Testis (tissue), 3 donors: Measurements from ENCODE around the gene EFCAB9. TPM values are rescaled to one million over a fixed set of nuclear protein-coding genes. Genes with fewer than 3 reads are reported as not detected.

Source experiments
- DNase-seq: peaks from one replicate; pipeline ENCODE4 v3.0.0-alpha.2; 2019
- H3K27ac ChIP-seq, 2 donors: fragments of 200-600 bp; sonication (generic); one replicate each; pipeline ENCODE4 v1.5.1; 2019
- H3K27me3 ChIP-seq: fragments of 200-600 bp; sonication (generic); one replicate; pipeline ENCODE4 v1.5.1; 2019
- H3K36me3 ChIP-seq: fragments of 200-600 bp; sonication (generic); one replicate; pipeline ENCODE4 v1.5.1; 2017; ENCODE audit warnings: low read depth; ENCODE audit errors: missing control alignments
- H3K4me1 ChIP-seq: fragments of 200-600 bp; sonication (generic); one replicate; pipeline ENCODE4 v1.5.1; 2019
- H3K4me3 ChIP-seq, 2 donors: fragments of 200-600 bp; sonication (generic); one replicate each; pipeline ENCODE4 v1.5.1; 2017 to 2019
- H3K9me3 ChIP-seq: fragments of 200-600 bp; sonication (generic); one replicate; pipeline ENCODE4 v1.5.1; 2017
- CTCF ChIP-seq, 3 experiments: fragments of 450-650 bp in 2 of 3; fragments of 200-600 bp in 1 of 3; sonication (generic) in 1 of 3; IDR thresholded peaks; one replicate each; pipeline ENCODE4 v1.5.1; 2016 to 2019; ENCODE audit warnings: antibody characterized with exemption in 3 of 3, mild to moderate bottlenecking in 2 of 3, moderate library complexity in 1 of 3
- POLR2A ChIP-seq: fragments of 450-650 bp; IDR thresholded peaks from one replicate; pipeline ENCODE4 v1.6.1; 2017; ENCODE audit warnings: antibody characterized with exemption, mild to moderate bottlenecking, moderate library complexity
- WGBS, 2 donors: methylation state at CpG; one replicate each; pipeline ENCODE4 v1.1.5; 2018; 5-methylcytosine and 5-hydroxymethylcytosine counted together
- intact Hi-C: fragments of 100-400 bp; cut with DNase I; formaldehyde crosslinking; loops from one replicate; pipeline ENCODE4 v1.15.1; 2023; ENCODE audit warnings: low total_unique reads
- polyA plus RNA-seq: library from polyadenylated mRNA; stranded (reverse); fragments of 350-450 nt; fragmentation: Illumina TruSeq; extraction: RNeasy Lipid Tissue Mini Kit (QIAGEN cat#74804); gene quantifications from one replicate; pipeline ENCODE4 v1.2.3, GENCODE V29; 2014; ENCODE audit warnings: low read depth, low replicate concordance; ENCODE audit not compliant: insufficient read depth
- total RNA-seq, 2 donors: library from RNA; depleted of rRNA; stranded (reverse); fragments of >200 nt; gene quantifications; one replicate each; pipeline ENCODE4 v1.2.3, GENCODE V29; 2016

Gene EFCAB9
- total and polyA plus RNA-seq, 3 donors from 2014 or later: 5.5 to 11.7 (median 5.7) TPM

- peaks cover 4% of the 10 kb centered on the region for H3K4me1 ChIP-seq
- no peak overlapping the region for H3K4me3 ChIP-seq
- no peak for DNase-seq
- no peaks in the 10 kb centered on the region for H3K36me3 ChIP-seq
- WGBS, 2 donors: 37% methylated on average over 4 of the region's 4 CpGs
- intact Hi-C loops: no loop called here
- TF ChIP-seq CTCF (IDR thresholded peaks at IDR 0.05) (no peak), POLR2A (no peak)
- no peaks in the 10 kb centered on the region for H3K9me3 ChIP-seq
- H3K27me3 ChIP-seq: no peaks in the 10 kb centered on the region
- no peak overlapping the region for H3K27ac ChIP-seq
Observed at GRCh38 chr5:172235132-172235780, 41.3 kb downstream of the EFCAB9 start.

- TF ChIP-seq CTCF (IDR thresholded peaks at IDR 0.05): no peak
- 79% methylated on average over 3 of the region's 3 CpGs for WGBS, 2 donors
- no peaks in the 10 kb centered on the region for H3K27me3 ChIP-seq
- peaks cover 4% of the 10 kb centered on the region for H3K4me1 ChIP-seq
- H3K27ac ChIP-seq: no peak overlapping the region
- no peaks in the 10 kb centered on the region for H3K36me3 ChIP-seq
- intact Hi-C loops: no loop called here
- no peak overlapping the region for H3K4me3 ChIP-seq
- DNase-seq: no peak
- no peaks in the 10 kb centered on the region for H3K9me3 ChIP-seq
Observed at GRCh38 chr5:172235827-172236736, 42.1 kb downstream of the EFCAB9 start.

GRCh38 chr5:172238334-172238733, 44.4 kb downstream of the EFCAB9 start:
- H3K27me3 ChIP-seq: no peaks in the 10 kb centered on the region
- intact Hi-C loops: no loop called here
- TF ChIP-seq CTCF (IDR thresholded peaks at IDR 0.05) (no peak), POLR2A (no peak)
- no peaks in the 10 kb centered on the region for H3K36me3 ChIP-seq
- peaks cover 4% of the 10 kb centered on the region for H3K4me1 ChIP-seq
- no peak for DNase-seq
- WGBS, 2 donors: 55 to 61% methylated on average over 1 of the region's 1 CpG
- no peak overlapping the region for H3K27ac ChIP-seq
- no peak overlapping the region for H3K4me3 ChIP-seq
- no peaks in the 10 kb centered on the region for H3K9me3 ChIP-seq

GRCh38 chr5:172243302-172243701, 49.3 kb downstream of the EFCAB9 start:
- Histone ChIP-seq H3K9me3 (no peaks in the 10 kb centered on the region), H3K36me3 (no peaks in the 10 kb centered on the region), H3K27ac (no peak overlapping the region), H3K4me3 (no peak overlapping the region), H3K4me1 (no peaks in the 10 kb centered on the region), H3K27me3 (no peaks in the 10 kb centered on the region)
- intact Hi-C loops: no loop called here
- DNase-seq: no peak
- TF ChIP-seq CTCF (IDR thresholded peaks at IDR 0.05): no peak
- no peak for TF ChIP-seq POLR2A
- WGBS, 2 donors: 87 to 92% methylated on average over 3 of the region's 3 CpGs
